HepG2 (cell line): ENCODE results near the gene ALKBH2. TPM values are rescaled to one million over a fixed set of nuclear protein-coding genes. Genes with fewer than 3 reads are reported as not detected.

ENCODE experiments used
- GABPB1 ChIP-seq: IDR thresholded peaks from 2 replicates; pipeline ENCODE4 v1.6.1; 2016; ENCODE audit warnings: mild to moderate bottlenecking, missing genetic modification reagents, moderate library complexity, missing compliant biosample characterization
- MTA1 ChIP-seq: sonication (generic); formaldehyde crosslinking; IDR thresholded peaks from 2 replicates; pipeline ENCODE4 v1.4.0; 2020; ENCODE audit warnings: missing genetic modification reagents, mild to moderate bottlenecking, borderline replicate concordance
- REST ChIP-seq, 2 experiments: IDR thresholded peaks; 2 replicates each; pipeline ENCODE4 v1.6.1; 2011 to 2012; ENCODE audit warnings: low read length in 2 of 2, borderline replicate concordance in 1 of 2, low read depth in 1 of 2, mild to moderate bottlenecking in 1 of 2, moderate library complexity in 1 of 2
- SIN3B ChIP-seq: fragments of 150-350 bp; IDR thresholded peaks from 2 replicates; pipeline ENCODE4 v1.6.1; 2014; ENCODE audit warnings: low read length
- ZNF556 ChIP-seq: sonication (generic); formaldehyde crosslinking; IDR thresholded peaks from 2 replicates; pipeline ENCODE4 v1.4.0; 2020; ENCODE audit warnings: mild to moderate bottlenecking, missing genetic modification reagents, borderline replicate concordance
- ZNF792 ChIP-seq: IDR thresholded peaks from 2 replicates; pipeline ENCODE4 v1.6.1; 2016
- polyA plus RNA-seq, 8 experiments: library from polyadenylated mRNA; depleted of rRNA in 3 of 8; stranded (reverse) in 7 of 8; unstranded in 1 of 8; fragments of >200 nt; fragmentation: Illumina TruSeq in 4 of 8; extraction: Trizol in 4 of 8; gene quantifications; 2 replicates each; pipeline versions ENCODE4 v1.2.1 to v1.2.3, GENCODE V29; 2011 to 2016; ENCODE audit warnings: low read depth in 4 of 8, missing spikeins in 1 of 8, mixed read lengths in 1 of 8; ENCODE audit not compliant: insufficient read depth in 1 of 8
- total RNA-seq, 5 experiments: library from RNA; depleted of rRNA; stranded (reverse); fragments of >200 nt; fragmentation: Illumina TruSeq; extraction: Trizol; gene quantifications; 2 replicates each; pipeline ENCODE4 v1.2.3, GENCODE V29; 2016; ENCODE audit warnings: low read depth in 1 of 5
- TF ChIP-seq, protein P1 (sequence below): sonication (generic); formaldehyde crosslinking; IDR thresholded peaks from 2 replicates; pipeline ENCODE4 v1.5.1; 2020; ENCODE audit warnings: mild to moderate bottlenecking, missing genetic modification reagents, moderate library complexity
- TF ChIP-seq, protein P2 (sequence below): sonication (generic); formaldehyde crosslinking; IDR thresholded peaks from 2 replicates; pipeline ENCODE4 v1.5.0; 2020; ENCODE audit warnings: missing genetic modification reagents
- TF ChIP-seq, protein P3 (sequence below): sonication (generic); formaldehyde crosslinking; IDR thresholded peaks from 2 replicates; pipeline ENCODE4 v1.5.0; 2020; ENCODE audit warnings: mild to moderate bottlenecking, missing genetic modification reagents, moderate library complexity
- TF ChIP-seq, protein P4 (sequence below): sonication (generic); formaldehyde crosslinking; IDR thresholded peaks from 2 replicates; pipeline ENCODE4 v1.5.0; 2020; ENCODE audit warnings: mild to moderate bottlenecking, missing genetic modification reagents
- TF ChIP-seq, protein P5 (sequence below): sonication (generic); formaldehyde crosslinking; IDR thresholded peaks from 2 replicates; pipeline ENCODE4 v1.4.0; 2020; ENCODE audit warnings: missing genetic modification reagents

Gene ALKBH2
- total and polyA plus RNA-seq, 2 of the 13 experiments (the other 11 are each of a cell fraction or from before 2014, with no cell fraction given): 21.0 to 40.5 TPM

DNA sequence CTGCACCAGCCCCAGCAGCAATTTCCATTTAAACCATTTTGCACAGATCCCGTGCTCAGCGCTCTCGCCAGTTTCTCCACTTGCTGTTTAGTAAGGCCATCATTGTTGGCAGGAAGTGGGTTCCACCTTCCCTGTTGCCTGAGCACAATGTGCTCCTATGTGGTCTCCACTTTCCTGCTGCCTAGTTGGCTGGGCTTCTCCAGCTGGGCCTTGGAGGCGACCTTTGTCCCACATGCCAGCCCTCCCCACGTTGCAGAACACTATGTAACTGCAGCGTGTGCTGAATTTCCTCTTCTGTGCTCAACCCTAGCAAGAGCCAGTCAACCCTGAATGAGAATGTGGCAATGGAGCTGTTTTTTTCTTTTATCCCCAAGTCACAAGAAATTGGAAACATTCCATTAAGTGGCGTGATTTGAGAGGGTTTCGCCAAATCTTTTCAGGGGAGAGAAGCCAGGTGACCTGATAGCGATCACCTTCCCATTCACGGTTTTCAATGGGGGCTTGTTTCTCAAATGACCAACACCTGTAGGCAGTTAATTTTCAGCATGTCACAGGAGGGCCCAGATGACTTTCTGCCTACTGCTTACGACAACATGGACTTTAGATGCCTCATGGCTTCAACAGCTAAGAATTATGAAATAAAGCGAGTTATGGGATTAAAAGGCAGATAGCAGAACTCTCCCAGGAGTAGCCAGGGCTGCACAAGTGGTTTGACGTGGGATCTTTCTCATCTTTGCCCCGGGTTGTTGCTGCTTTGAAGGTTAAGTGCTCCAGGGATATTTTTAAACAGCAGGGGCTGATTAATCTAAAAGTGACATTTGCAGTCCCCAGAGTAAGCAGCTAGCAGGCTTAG lies 22.7 kb upstream of the ALKBH2 start, which contains the start of gene ACACB (continued):
- TF ChIP-seq, protein P1, sequence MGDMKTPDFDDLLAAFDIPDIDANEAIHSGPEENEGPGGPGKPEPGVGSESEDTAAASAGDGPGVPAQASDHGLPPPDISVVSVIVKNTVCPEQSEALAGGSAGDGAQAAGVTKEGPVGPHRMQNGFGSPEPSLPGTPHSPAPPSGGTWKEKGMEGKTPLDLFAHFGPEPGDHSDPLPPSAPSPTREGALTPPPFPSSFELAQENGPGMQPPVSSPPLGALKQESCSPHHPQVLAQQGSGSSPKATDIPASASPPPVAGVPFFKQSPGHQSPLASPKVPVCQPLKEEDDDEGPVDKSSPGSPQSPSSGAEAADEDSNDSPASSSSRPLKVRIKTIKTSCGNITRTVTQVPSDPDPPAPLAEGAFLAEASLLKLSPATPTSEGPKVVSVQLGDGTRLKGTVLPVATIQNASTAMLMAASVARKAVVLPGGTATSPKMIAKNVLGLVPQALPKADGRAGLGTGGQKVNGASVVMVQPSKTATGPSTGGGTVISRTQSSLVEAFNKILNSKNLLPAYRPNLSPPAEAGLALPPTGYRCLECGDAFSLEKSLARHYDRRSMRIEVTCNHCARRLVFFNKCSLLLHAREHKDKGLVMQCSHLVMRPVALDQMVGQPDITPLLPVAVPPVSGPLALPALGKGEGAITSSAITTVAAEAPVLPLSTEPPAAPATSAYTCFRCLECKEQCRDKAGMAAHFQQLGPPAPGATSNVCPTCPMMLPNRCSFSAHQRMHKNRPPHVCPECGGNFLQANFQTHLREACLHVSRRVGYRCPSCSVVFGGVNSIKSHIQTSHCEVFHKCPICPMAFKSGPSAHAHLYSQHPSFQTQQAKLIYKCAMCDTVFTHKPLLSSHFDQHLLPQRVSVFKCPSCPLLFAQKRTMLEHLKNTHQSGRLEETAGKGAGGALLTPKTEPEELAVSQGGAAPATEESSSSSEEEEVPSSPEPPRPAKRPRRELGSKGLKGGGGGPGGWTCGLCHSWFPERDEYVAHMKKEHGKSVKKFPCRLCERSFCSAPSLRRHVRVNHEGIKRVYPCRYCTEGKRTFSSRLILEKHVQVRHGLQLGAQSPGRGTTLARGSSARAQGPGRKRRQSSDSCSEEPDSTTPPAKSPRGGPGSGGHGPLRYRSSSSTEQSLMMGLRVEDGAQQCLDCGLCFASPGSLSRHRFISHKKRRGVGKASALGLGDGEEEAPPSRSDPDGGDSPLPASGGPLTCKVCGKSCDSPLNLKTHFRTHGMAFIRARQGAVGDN (CRISPR knock-in tag): peak; percentile 85
- TF ChIP-seq, protein P2, sequence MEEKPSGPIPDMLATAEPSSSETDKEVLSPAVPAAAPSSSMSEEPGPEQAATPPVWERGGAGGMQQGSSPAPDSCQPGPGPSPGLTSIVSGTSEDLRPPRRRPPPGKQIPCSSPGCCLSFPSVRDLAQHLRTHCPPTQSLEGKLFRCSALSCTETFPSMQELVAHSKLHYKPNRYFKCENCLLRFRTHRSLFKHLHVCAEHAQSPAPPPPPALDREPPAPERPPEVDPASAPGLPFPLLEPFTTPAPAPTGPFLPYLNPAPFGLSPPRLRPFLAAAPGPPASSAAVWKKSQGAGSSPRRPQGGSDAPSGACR: peak; percentile 60; the same call in 1 of the 2 replicates
- TF ChIP-seq MTA1 (CRISPR knock-in tag): peak; percentile 92
- peak; percentile 63; the same call in 1 of the 2 replicates for TF ChIP-seq ZNF792 (CRISPR knock-in tag)
- TF ChIP-seq ZNF556 (CRISPR knock-in tag): peak; percentile 79; the same call in 1 of the 2 replicates
- 0 out of 2 replicates have a peak, but pooled peaks have one; percentile 13 for TF ChIP-seq SIN3B
- TF ChIP-seq, protein P3, sequence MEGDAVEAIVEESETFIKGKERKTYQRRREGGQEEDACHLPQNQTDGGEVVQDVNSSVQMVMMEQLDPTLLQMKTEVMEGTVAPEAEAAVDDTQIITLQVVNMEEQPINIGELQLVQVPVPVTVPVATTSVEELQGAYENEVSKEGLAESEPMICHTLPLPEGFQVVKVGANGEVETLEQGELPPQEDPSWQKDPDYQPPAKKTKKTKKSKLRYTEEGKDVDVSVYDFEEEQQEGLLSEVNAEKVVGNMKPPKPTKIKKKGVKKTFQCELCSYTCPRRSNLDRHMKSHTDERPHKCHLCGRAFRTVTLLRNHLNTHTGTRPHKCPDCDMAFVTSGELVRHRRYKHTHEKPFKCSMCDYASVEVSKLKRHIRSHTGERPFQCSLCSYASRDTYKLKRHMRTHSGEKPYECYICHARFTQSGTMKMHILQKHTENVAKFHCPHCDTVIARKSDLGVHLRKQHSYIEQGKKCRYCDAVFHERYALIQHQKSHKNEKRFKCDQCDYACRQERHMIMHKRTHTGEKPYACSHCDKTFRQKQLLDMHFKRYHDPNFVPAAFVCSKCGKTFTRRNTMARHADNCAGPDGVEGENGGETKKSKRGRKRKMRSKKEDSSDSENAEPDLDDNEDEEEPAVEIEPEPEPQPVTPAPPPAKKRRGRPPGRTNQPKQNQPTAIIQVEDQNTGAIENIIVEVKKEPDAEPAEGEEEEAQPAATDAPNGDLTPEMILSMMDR: peak; percentile 14; the same call in 1 of the 2 replicates
- peak in 1 of 2 experiments; percentile 52; a peak in 1 of 4 replicates for TF ChIP-seq REST (IDR thresholded peaks at IDR 0.05; ENCODE audit: borderline replicate concordance in 1 of 2, low read depth in 1 of 2, low read length in 2 of 2)
- TF ChIP-seq, protein P4, sequence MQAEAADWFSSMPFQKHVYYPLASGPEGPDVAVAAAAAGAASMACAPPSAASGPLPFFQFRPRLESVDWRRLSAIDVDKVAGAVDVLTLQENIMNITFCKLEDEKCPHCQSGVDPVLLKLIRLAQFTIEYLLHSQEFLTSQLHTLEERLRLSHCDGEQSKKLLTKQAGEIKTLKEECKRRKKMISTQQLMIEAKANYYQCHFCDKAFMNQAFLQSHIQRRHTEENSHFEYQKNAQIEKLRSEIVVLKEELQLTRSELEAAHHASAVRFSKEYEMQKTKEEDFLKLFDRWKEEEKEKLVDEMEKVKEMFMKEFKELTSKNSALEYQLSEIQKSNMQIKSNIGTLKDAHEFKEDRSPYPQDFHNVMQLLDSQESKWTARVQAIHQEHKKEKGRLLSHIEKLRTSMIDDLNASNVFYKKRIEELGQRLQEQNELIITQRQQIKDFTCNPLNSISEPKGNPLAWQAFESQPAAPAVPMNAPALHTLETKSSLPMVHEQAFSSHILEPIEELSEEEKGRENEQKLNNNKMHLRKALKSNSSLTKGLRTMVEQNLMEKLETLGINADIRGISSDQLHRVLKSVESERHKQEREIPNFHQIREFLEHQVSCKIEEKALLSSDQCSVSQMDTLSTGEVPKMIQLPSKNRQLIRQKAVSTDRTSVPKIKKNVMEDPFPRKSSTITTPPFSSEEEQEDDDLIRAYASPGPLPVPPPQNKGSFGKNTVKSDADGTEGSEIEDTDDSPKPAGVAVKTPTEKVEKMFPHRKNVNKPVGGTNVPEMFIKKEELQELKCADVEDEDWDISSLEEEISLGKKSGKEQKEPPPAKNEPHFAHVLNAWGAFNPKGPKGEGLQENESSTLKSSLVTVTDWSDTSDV (CRISPR knock-in tag): 0 out of 2 replicates have a peak, but pooled peaks have one; percentile 28
- peak; percentile 69 for TF ChIP-seq GABPB1 (CRISPR knock-in tag)
- TF ChIP-seq, protein P5, sequence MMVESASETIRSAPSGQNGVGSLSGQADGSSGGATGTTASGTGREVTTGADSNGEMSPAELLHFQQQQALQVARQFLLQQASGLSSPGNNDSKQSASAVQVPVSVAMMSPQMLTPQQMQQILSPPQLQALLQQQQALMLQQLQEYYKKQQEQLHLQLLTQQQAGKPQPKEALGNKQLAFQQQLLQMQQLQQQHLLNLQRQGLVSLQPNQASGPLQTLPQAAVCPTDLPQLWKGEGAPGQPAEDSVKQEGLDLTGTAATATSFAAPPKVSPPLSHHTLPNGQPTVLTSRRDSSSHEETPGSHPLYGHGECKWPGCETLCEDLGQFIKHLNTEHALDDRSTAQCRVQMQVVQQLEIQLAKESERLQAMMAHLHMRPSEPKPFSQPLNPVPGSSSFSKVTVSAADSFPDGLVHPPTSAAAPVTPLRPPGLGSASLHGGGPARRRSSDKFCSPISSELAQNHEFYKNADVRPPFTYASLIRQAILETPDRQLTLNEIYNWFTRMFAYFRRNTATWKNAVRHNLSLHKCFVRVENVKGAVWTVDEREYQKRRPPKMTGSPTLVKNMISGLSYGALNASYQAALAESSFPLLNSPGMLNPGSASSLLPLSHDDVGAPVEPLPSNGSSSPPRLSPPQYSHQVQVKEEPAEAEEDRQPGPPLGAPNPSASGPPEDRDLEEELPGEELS (CRISPR knock-in tag): peak; percentile 42
